IMR-90 (cell line): ENCODE results near the gene NAPG.

ENCODE experiments used
- MAZ ChIP-seq: IDR thresholded peaks from 2 replicates; pipeline ENCODE4 v1.6.1; 2012; ENCODE audit warnings: low read depth, mild to moderate bottlenecking, low read length, improper control_type of control experiment, moderate library complexity, borderline replicate concordance
- POLR2A ChIP-seq: IDR thresholded peaks from 2 replicates; pipeline ENCODE4 v1.6.1; 2012; ENCODE audit warnings: mild to moderate bottlenecking, low read depth, low read length
- TF ChIP-seq, protein P1 (sequence below): conservative IDR thresholded peaks from 2 replicates; pipeline ENCODE4 v1.5.1; 2012; ENCODE audit warnings: mild to moderate bottlenecking, low read depth, low read length, improper control_type of control experiment

DNA sequence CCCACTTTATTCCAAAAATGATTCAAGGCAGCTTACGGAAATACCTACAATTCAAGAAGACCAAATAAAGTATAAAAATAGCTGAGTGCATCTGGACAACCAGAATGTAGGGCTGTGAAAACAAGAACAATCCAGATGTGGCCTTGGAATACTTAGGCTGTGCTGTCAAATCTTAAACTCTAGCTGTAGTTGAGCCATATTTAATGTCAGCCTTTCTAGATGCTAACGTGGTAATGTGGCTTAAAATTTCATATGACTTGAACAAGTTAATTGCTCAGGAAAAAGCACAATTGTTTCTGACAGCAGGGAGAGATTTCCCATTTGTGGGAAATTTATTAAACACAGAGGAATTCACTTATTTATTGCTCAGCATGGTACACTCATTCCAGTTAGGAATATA lies 14.6 kb upstream of the NAPG start:
- TF ChIP-seq POLR2A (no peak), MAZ (no peak)
- TF ChIP-seq, protein P1, sequence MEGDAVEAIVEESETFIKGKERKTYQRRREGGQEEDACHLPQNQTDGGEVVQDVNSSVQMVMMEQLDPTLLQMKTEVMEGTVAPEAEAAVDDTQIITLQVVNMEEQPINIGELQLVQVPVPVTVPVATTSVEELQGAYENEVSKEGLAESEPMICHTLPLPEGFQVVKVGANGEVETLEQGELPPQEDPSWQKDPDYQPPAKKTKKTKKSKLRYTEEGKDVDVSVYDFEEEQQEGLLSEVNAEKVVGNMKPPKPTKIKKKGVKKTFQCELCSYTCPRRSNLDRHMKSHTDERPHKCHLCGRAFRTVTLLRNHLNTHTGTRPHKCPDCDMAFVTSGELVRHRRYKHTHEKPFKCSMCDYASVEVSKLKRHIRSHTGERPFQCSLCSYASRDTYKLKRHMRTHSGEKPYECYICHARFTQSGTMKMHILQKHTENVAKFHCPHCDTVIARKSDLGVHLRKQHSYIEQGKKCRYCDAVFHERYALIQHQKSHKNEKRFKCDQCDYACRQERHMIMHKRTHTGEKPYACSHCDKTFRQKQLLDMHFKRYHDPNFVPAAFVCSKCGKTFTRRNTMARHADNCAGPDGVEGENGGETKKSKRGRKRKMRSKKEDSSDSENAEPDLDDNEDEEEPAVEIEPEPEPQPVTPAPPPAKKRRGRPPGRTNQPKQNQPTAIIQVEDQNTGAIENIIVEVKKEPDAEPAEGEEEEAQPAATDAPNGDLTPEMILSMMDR = no peak
